Sigmoid colon (tissue), 4 donors: ENCODE data around the gene PITHD1.

Source experiments
- CTCF ChIP-seq, 4 experiments: fragments of 450-650 bp in 3 of 4; fragments of 200-600 bp in 1 of 4; IDR thresholded peaks; one replicate each; pipeline ENCODE4 v1.5.1; 2016 to 2019; ENCODE audit warnings: antibody characterized with exemption in 4 of 4, mild to moderate bottlenecking in 3 of 4, moderate library complexity in 2 of 4
- EP300 ChIP-seq, 4 donors: sonication (generic); formaldehyde crosslinking; IDR thresholded peaks; one replicate each; pipeline ENCODE4 v1.6.1; 2017; ENCODE audit warnings: antibody characterized with exemption in 4 of 4
- POLR2A ChIP-seq, 2 donors: fragments of 450-650 bp; IDR thresholded peaks; one replicate each; pipeline ENCODE4 v1.6.1; 2016; ENCODE audit warnings: antibody characterized with exemption in 2 of 2, mild to moderate bottlenecking in 2 of 2, moderate library complexity in 2 of 2
- POLR2AphosphoS5 ChIP-seq, 4 donors: sonication (generic); formaldehyde crosslinking; IDR thresholded peaks; one replicate each; pipeline ENCODE4 v1.6.1; 2017; ENCODE audit warnings: antibody characterized with exemption in 4 of 4

- TF ChIP-seq CTCF (IDR thresholded peaks at IDR 0.05) (no peak), POLR2AphosphoS5 (IDR thresholded peaks at IDR 0.05) (no peak), POLR2A (IDR thresholded peaks at IDR 0.05) (no peak), EP300 (IDR thresholded peaks at IDR 0.05) (no peak)
Measured at GRCh38 chr1:23742670-23743286, 35.4 kb upstream of the PITHD1 start.
